Stimulated activated naive CD8-positive, alpha-beta T cell treated with anti-CD3 and anti-CD28 coated beads, Interleukin-15, amount 100 ng/mL, for 72 hours (primary cell): ENCODE data around the gene RCN1.

Source experiments
- ATAC-seq: fragments of 150-1000 bp; cut with Tn5 transposase; 2 replicates; pipeline ENCODE4 v1.10.0; 2021; ENCODE audit warnings: mild to moderate bottlenecking, moderate library complexity
- DNase-seq, 2 donors: peaks; one replicate each; pipeline ENCODE4 v3.0.0; 2021 to 2022
- H3K27ac Mint-ChIP-seq, 2 donors: one replicate each; pipeline ENCODE4 v1.8.0; 2022; ENCODE audit warnings: mild to moderate bottlenecking in 2 of 2, mixed read lengths in 2 of 2, moderate library complexity in 2 of 2
- H3K27me3 Mint-ChIP-seq: one replicate; pipeline ENCODE4 v1.8.0; 2022; ENCODE audit warnings: mixed read lengths
- H3K4me1 Mint-ChIP-seq: one replicate; pipeline ENCODE4 v1.8.0; 2022; ENCODE audit warnings: mild to moderate bottlenecking, mixed read lengths
- H3K4me3 Mint-ChIP-seq, 2 donors: one replicate each; pipeline ENCODE4 v1.8.0; 2022; ENCODE audit warnings: mild to moderate bottlenecking in 2 of 2, mixed read lengths in 2 of 2, moderate library complexity in 1 of 2
- H3K9me3 Mint-ChIP-seq, 2 donors: one replicate each; pipeline ENCODE4 v1.8.0; 2022; ENCODE audit warnings: mixed read lengths in 2 of 2

Gene RCN1

DNA sequence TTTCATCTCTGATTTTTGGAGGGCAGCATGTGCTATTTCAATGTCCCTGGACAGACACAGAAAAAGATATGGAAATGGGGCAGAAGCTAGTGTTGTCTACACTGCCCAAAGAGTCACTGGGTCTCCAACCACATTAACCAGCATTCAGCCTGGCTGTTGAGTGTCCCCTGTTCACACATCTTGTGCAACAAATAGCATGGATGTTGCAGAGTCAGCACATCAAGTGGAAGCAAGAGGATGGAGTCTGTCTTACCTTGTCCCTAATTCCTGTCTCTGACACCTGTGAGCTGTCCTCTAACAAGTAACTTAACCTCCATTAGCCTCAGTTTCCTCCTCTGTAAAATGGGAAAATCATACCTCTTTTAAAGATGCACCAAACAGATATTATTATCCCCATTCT is 60.2 kb downstream of the RCN1 start:
- no peak for ATAC-seq
- Mint-ChIP-seq H3K9me3 (no peaks in the 10 kb centered on the region), H3K4me3 (no peak overlapping the region), H3K27me3 (peaks cover 48% of the 10 kb centered on the region), H3K4me1 (no peaks in the 10 kb centered on the region), H3K27ac (no peak overlapping the region)
- DNase-seq: no peak

DNA sequence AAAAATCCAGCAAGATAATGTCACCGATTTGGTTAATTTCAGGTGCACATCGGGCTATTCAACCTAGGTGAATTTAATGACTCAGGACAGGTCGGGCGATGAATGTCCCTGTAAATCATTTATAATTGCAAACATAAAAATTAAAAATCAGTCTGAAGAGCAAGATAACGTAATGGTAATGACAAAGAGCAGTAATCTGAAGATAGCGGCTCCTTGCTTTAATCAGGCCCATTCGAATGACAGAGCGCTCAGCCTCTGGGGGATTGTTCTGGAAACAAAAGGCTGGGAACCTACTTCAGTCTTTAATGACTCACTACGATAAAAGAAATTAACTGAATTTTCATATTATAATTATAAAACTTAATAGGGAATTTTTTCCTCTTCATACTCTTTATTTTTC is 61.3 kb downstream of the RCN1 start:
- no peak for ATAC-seq
- DNase-seq: no peak
- H3K4me3 Mint-ChIP-seq: no peak overlapping the region
- H3K27ac Mint-ChIP-seq: no peak overlapping the region
- no peaks in the 10 kb centered on the region for H3K9me3 Mint-ChIP-seq
- peaks cover 46% of the 10 kb centered on the region for H3K27me3 Mint-ChIP-seq
- H3K4me1 Mint-ChIP-seq: no peaks in the 10 kb centered on the region

DNA sequence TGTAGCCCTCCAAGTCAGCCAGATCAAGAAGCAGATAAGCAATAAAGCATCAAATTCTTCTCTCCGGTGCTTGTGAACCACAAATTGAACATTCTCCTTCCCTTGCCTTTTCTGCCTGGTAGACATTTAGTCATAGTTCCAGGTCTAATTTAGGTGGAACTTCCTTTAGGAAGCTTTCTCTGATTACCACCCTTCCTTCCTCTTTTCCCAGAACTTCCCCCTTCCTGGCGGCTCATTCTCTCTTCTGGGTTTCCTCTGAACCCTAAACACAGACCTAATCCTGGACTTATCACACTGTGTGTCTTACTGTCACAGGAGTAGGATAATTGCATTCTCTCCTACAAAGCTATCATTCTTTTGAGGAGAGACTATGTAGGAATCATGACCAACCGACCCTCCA is 61.9 kb downstream of the RCN1 start:
- DNase-seq: no peak
- Mint-ChIP-seq H3K4me1 (no peaks in the 10 kb centered on the region), H3K4me3 (no peak overlapping the region), H3K9me3 (no peaks in the 10 kb centered on the region), H3K27me3 (peaks cover 40% of the 10 kb centered on the region), H3K27ac (no peak overlapping the region)
- no peak for ATAC-seq

DNA sequence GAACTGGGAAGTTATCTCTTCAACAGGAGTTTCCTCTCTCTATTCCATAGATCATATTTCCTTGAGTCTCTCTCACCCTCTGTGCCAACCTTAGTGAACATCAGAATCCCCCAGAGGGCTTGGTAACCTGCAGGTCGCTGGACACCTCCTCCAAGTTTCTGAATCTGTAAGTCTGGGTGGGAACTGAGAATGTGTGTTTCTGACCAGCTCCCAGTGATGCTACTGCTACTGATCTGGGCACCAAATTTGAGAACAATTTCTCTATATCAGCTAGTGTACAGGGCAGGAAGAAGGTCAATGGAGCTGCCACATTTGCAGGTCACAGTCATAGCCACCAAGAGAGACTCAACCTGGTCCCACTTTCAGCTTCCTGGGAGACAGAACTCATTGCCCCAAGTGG is 62.9 kb downstream of the RCN1 start:
- ATAC-seq (peak; percentile 40), DNase-seq (no peak)
- Mint-ChIP-seq H3K4me1 (no peaks in the 10 kb centered on the region), H3K4me3 (no peak overlapping the region), H3K9me3 (no peaks in the 10 kb centered on the region), H3K27me3 (peaks cover 40% of the 10 kb centered on the region), H3K27ac (no peak overlapping the region)

DNA sequence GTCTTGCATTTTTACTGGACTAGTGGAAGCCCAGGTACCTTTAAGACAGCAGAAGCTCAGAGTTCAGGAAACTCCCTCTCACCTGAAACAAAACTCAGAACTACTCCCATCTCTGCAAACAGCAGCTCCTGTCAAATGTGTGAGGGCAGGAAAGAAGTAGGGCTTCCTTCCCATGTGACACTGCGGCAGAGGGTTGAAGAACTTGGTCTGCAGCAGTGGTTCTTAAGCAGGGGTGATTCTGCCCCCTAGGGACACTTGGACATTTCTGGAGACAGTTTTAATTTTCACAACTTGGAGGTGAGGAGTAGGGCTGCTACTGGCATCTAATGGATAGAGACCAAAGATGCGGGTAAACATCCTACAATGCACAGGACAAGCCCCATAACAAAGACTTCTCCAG is 63.4 kb downstream of the RCN1 start:
- Mint-ChIP-seq H3K4me3 (no peak overlapping the region), H3K9me3 (no peaks in the 10 kb centered on the region)
- no peak for DNase-seq

More for the DNA sequence above, 63.4 kb downstream of the RCN1 start:
- no peak overlapping the region for H3K27ac Mint-ChIP-seq
- peaks cover 40% of the 10 kb centered on the region for H3K27me3 Mint-ChIP-seq
- peak; percentile 39 for ATAC-seq
- H3K4me1 Mint-ChIP-seq: no peaks in the 10 kb centered on the region
